Endothelial cell of umbilical vein (primary cell): Measurements from ENCODE around the gene RASGRF2. TPM values are rescaled to one million over a fixed set of nuclear protein-coding genes. Genes with fewer than 3 reads are reported as not detected.

Source experiments
- BruUV-seq: library from RNA; stranded (reverse); fragments of 400-500 nt; replicated peaks from 2 replicates; lab custom pipeline; 2021; lab: Mats Ljungman, UMichigan
- CTCF ChIA-PET: fragments of 300-600, 350-600 bp; sonication (Branson Sonifier 250); formaldehyde crosslinking; loops from one replicate; lab custom pipeline; 2021; ENCODE audit warnings: antibody characterized with exemption, inconsistent platforms; lab: Charles Lee
- POLR2A ChIA-PET: fragments of 300-600, 350-600 bp; sonication (Branson Sonifier 250); formaldehyde crosslinking; loops from one replicate; lab custom pipeline; 2021; ENCODE audit warnings: antibody characterized with exemption, inconsistent platforms; lab: Charles Lee
- DNase-seq: peaks from one replicate; pipeline ENCODE4 v3.0.0-alpha.2; 2011; ENCODE audit warnings: low read depth, low spot score
- FAIRE-seq: peaks from 2 replicates; lab custom pipeline; 2011; peaks lifted over from hg19 to GRCh38; lab: Jason Lieb, UNC
- H2AFZ ChIP-seq: 2 replicates; pipeline ENCODE4 v1.6.0; 2012; ENCODE audit warnings: low read depth, low read length, control low read depth, inconsistent platforms
- H3K27ac ChIP-seq: 2 replicates; pipeline ENCODE4 v1.5.1; 2011; ENCODE audit warnings: low read depth, mild to moderate bottlenecking, control low read depth, low read length, moderate library complexity; ENCODE audit not compliant: insufficient read depth
- H3K27me3 ChIP-seq, 2 experiments: 2 replicates each; pipeline versions ENCODE4 v1.6.0 to v1.6.1; 2011; ENCODE audit warnings: low read length in 2 of 2, mixed read lengths in 1 of 2; ENCODE audit not compliant: control insufficient read depth in 2 of 2, insufficient read depth in 2 of 2
- H3K36me3 ChIP-seq, 2 experiments: 2 replicates in 1 of 2; 3 replicates in 1 of 2; pipeline ENCODE4 v1.5.1; 2011; ENCODE audit warnings: low read length in 2 of 2, mild to moderate bottlenecking in 1 of 2, moderate library complexity in 1 of 2; ENCODE audit not compliant: control insufficient read depth in 2 of 2, insufficient read depth in 2 of 2; ENCODE audit errors: extremely low read depth in 1 of 2
- H3K4me1 ChIP-seq: 3 replicates; pipeline ENCODE4 v1.5.1; 2011; ENCODE audit warnings: mild to moderate bottlenecking, low read length; ENCODE audit not compliant: control insufficient read depth, insufficient read depth; ENCODE audit errors: extremely low read depth
- H3K4me2 ChIP-seq: 2 replicates; pipeline ENCODE4 v1.6.1; 2011; ENCODE audit warnings: low read length, control low read depth, mixed read lengths; ENCODE audit not compliant: insufficient read depth
- H3K4me3 ChIP-seq, 3 experiments: fragments of 200-600 bp in 1 of 3; sonication (generic), shearing (Covaris generic) in 1 of 3; replicated peaks in 1 of 3; 2 replicates each; pipeline ENCODE4 v1.5.1; 2011 to 2016; ENCODE audit warnings: control low read depth in 3 of 3, low read length in 3 of 3, mild to moderate bottlenecking in 2 of 3, inconsistent platforms in 1 of 3, low read depth in 1 of 3, moderate library complexity in 1 of 3; ENCODE audit not compliant: insufficient read depth in 1 of 3
- H3K79me2 ChIP-seq: 2 replicates; pipeline ENCODE4 v1.6.0; 2012; ENCODE audit warnings: low read length, inconsistent platforms; ENCODE audit not compliant: control insufficient read depth, insufficient read depth
- H3K9ac ChIP-seq: replicated peaks from 2 replicates; pipeline ENCODE3; 2011; ENCODE audit warnings: low read length, control low read depth; ENCODE audit not compliant: insufficient read depth; ENCODE audit errors: extremely low read depth
- H3K9me1 ChIP-seq: replicated peaks from 3 replicates; pipeline ENCODE4 v1.6.0; 2011; ENCODE audit warnings: mild to moderate bottlenecking, low read length; ENCODE audit not compliant: control insufficient read depth, insufficient read depth; ENCODE audit errors: extremely low read depth
- H3K9me3 ChIP-seq: replicated peaks from 2 replicates; pipeline ENCODE4 v1.5.1; 2012; ENCODE audit warnings: low read length, inconsistent platforms; ENCODE audit not compliant: control insufficient read depth, insufficient read depth
- H4K20me1 ChIP-seq: replicated peaks from 2 replicates; pipeline ENCODE3; 2011; ENCODE audit warnings: mild to moderate bottlenecking, low read length; ENCODE audit not compliant: control insufficient read depth, insufficient read depth; ENCODE audit errors: extremely low read depth
- EZH2 ChIP-seq: IDR thresholded peaks from 2 replicates; pipeline ENCODE4 v1.6.1; 2012; ENCODE audit warnings: borderline replicate concordance, low read depth, mild to moderate bottlenecking, moderate library complexity, low read length, inconsistent platforms; ENCODE audit not compliant: severe bottlenecking
- FOS ChIP-seq: IDR thresholded peaks from 2 replicates; pipeline ENCODE4 v1.6.1; 2011; ENCODE audit warnings: mild to moderate bottlenecking, low read length, moderate library complexity, borderline replicate concordance; ENCODE audit not compliant: insufficient read depth
- GATA2 ChIP-seq: IDR thresholded peaks from 2 replicates; pipeline ENCODE4 v1.7.0; 2011; ENCODE audit warnings: low read depth, mild to moderate bottlenecking, moderate library complexity, mixed read lengths, low read length; ENCODE audit not compliant: insufficient read length, insufficient read depth
- JUN ChIP-seq: IDR thresholded peaks from 2 replicates; pipeline ENCODE4 v1.6.1; 2011; ENCODE audit warnings: borderline replicate concordance, low read depth; ENCODE audit not compliant: insufficient read length, insufficient read depth
- MYC ChIP-seq: IDR thresholded peaks from one replicate; pipeline ENCODE4 v1.6.1; 2011; ENCODE audit warnings: mild to moderate bottlenecking, low read depth, low read length
- POLR2A ChIP-seq: IDR thresholded peaks from 2 replicates; pipeline ENCODE4 v1.6.1; 2012; ENCODE audit warnings: low read depth, mild to moderate bottlenecking, control low read depth, low read length
- POLR2AphosphoS5 ChIP-seq: IDR thresholded peaks from 2 replicates; pipeline ENCODE4 v1.6.1; 2012; ENCODE audit warnings: low read depth, mild to moderate bottlenecking, control low read depth, low read length, moderate library complexity; ENCODE audit not compliant: insufficient read depth
- dilution Hi-C: fragments of 300-500 bp; cut with MboI; formaldehyde crosslinking; loops from one replicate; pipeline ENCODE4 v1.15.0; 2019; ENCODE audit warnings: low sequenced_read_pairs; ENCODE audit not compliant: extremely low pct_ligation_motif_present
- intact Hi-C: fragments of 100-400 bp; cut with micrococcal nuclease; formaldehyde crosslinking; loops from one replicate; pipeline ENCODE4 v1.10.0; 2022
- polyA plus RNA-seq, 4 experiments: library from polyadenylated mRNA; depleted of rRNA in 3 of 4; stranded (reverse) in 3 of 4; unstranded in 1 of 4; fragments of >200 nt; gene quantifications; 2 replicates each; pipeline versions ENCODE4 v1.2.1 to v1.2.3, GENCODE V29; 2011 to 2012; ENCODE audit warnings: missing spikeins in 1 of 4
- total RNA-seq: library from RNA; stranded (reverse); gene quantifications from 2 replicates; pipeline ENCODE4 v1.2.3, GENCODE V29; 2021
- TF ChIP-seq, protein P1 (sequence below): IDR thresholded peaks from 2 replicates; pipeline ENCODE4 v1.6.1; 2011; ENCODE audit not compliant: insufficient read depth, insufficient read length
- TF ChIP-seq, protein P2 (sequence below), 2 donors: IDR thresholded peaks; 1 replicate in 1 of 2; 2 replicates in 1 of 2; pipeline ENCODE4 v1.5.1; 2011; ENCODE audit warnings: low read length in 2 of 2, mild to moderate bottlenecking in 2 of 2, moderate library complexity in 2 of 2, control low read depth in 1 of 2, inconsistent platforms in 1 of 2, low read depth in 1 of 2; ENCODE audit not compliant: insufficient read depth in 1 of 2; ENCODE audit errors: extremely low read depth in 1 of 2

The RASGRF2 gene
- total and polyA plus RNA-seq, 2 donors (not counting 3 experiments of a cell fraction or from before 2014, with no cell fraction given): 0.41 to 4.0 TPM

DNA sequence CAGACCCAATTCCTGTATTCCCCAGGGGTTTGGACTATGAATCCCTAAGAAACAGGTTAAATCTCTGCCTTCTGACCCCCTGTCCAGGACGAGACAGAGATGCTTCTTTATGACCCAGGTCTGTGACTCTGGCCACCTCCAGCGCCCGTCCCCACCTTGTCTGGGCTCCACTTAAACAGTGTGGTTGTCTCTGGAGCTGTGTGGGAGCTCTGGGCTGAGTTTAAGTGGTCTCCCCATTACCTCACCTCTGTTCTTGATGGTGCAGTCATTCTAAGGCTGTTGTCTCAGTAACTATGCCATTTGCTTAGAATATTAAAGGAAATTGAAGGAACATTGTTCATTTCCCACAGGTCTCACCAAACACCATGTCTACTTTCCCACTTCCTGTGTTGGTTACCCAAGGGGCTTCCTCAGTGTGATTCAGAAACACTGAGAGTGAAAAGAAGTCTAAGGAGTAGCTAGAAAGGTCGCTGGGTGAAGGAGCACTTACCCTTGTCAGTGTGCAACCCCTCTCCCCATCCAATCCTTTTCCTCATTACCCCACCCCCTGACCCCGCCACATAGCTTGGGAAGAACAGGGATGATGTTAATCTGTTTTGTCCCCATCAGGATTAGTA is 145.2 kb downstream of the RASGRF2 start:
- Histone ChIP-seq H3K4me1 (no peaks in the 10 kb centered on the region), H3K27me3 (no peaks in the 10 kb centered on the region), H3K79me2 (no peaks in the 10 kb centered on the region), H3K4me2 (no peak overlapping the region), H3K27ac (no peak overlapping the region), H3K9me1 (no peaks in the 10 kb centered on the region), H3K36me3 (no peaks in the 10 kb centered on the region), H3K9ac (no peak overlapping the region), H3K4me3 (no peak overlapping the region), H3K9me3 (no peaks in the 10 kb centered on the region), H4K20me1 (no peaks in the 10 kb centered on the region), H2AFZ (no peak overlapping the region)
- no TSS peak for BruUV-seq
- ChIA-PET POLR2A (no interaction called here), CTCF (no interaction called here)
- dilution Hi-C loops: no loop called here
- DNase-seq (no peak), FAIRE-seq (no peak)
- intact Hi-C loops: no loop called here
- TF ChIP-seq FOS: peak; percentile 24
- TF ChIP-seq EZH2: no peak

DNA sequence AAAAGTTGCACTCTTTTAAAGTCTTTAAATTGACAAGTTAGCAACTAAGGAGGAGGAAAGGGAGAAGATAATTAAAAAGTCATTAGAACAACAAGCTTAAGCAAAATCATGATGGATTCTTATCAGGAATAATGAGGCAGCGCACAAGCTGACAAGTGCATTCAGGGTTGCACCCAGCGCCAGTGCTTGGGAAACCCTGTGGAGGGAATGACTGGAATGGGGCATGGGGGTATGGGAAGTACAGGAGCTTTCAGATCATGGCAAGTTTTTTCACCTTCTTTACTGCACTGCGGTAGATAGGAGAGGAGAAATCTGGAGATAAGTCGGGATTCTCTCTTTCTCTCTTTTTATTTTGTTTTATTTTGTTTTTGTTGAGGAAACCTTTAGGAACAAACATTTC is 155.1 kb downstream of the RASGRF2 start:
- no peaks in the 10 kb centered on the region for H3K9me1 ChIP-seq
- H3K9ac ChIP-seq: no peak overlapping the region
- H3K9me3 ChIP-seq: no peaks in the 10 kb centered on the region
- no peak for FAIRE-seq
- no TSS peak for BruUV-seq
- no peaks in the 10 kb centered on the region for H3K79me2 ChIP-seq
- intact Hi-C loops (no loop called here), dilution Hi-C loops (no loop called here)
- no peak overlapping the region for H2AFZ ChIP-seq
- no peaks in the 10 kb centered on the region for H3K4me1 ChIP-seq
- DNase-seq: no peak
- no peak overlapping the region for H3K4me2 ChIP-seq
- H3K36me3 ChIP-seq: no peaks in the 10 kb centered on the region
- no peak overlapping the region for H3K4me3 ChIP-seq
- ChIA-PET CTCF (no interaction called here), POLR2A (no interaction called here)
- TF ChIP-seq POLR2AphosphoS5 (no peak), FOS (no peak), JUN (no peak), MYC (no peak), GATA2 (no peak), POLR2A (no peak), EZH2 (no peak)
- TF ChIP-seq, protein P1, sequence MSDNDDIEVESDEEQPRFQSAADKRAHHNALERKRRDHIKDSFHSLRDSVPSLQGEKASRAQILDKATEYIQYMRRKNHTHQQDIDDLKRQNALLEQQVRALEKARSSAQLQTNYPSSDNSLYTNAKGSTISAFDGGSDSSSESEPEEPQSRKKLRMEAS: no peak
- TF ChIP-seq, protein P2, sequence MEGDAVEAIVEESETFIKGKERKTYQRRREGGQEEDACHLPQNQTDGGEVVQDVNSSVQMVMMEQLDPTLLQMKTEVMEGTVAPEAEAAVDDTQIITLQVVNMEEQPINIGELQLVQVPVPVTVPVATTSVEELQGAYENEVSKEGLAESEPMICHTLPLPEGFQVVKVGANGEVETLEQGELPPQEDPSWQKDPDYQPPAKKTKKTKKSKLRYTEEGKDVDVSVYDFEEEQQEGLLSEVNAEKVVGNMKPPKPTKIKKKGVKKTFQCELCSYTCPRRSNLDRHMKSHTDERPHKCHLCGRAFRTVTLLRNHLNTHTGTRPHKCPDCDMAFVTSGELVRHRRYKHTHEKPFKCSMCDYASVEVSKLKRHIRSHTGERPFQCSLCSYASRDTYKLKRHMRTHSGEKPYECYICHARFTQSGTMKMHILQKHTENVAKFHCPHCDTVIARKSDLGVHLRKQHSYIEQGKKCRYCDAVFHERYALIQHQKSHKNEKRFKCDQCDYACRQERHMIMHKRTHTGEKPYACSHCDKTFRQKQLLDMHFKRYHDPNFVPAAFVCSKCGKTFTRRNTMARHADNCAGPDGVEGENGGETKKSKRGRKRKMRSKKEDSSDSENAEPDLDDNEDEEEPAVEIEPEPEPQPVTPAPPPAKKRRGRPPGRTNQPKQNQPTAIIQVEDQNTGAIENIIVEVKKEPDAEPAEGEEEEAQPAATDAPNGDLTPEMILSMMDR (IDR thresholded peaks at IDR 0.05; ENCODE audit: extremely low read depth in 1 of 2, insufficient read depth in 1 of 2, low read depth in 1 of 2, low read length in 2 of 2): no peak
- H3K27me3 ChIP-seq: peaks cover 0 to 2% of the 10 kb centered on the region in 2 experiments
- H4K20me1 ChIP-seq: no peaks in the 10 kb centered on the region
- H3K27ac ChIP-seq: no peak overlapping the region
